Hindlimb muscle (tissue), 1 donor: ENCODE data around the gene MTX3. TPM values are rescaled to one million over a fixed set of nuclear protein-coding genes. Genes with fewer than 3 reads are reported as not detected.

Experiments used
- DNase-seq: peaks from one replicate; pipeline ENCODE4 v3.0.0-alpha.2; 2013
- polyA plus RNA-seq: library from polyadenylated mRNA; unstranded; fragments of 120-200 nt; gene quantifications from one replicate; pipeline ENCODE4 v1.2.1, GENCODE V29; 2013; ENCODE audit not compliant: insufficient read length

Gene MTX3
- polyA plus RNA-seq = 11.2 TPM

GRCh38 chr5:79990598-79991507 is at the start of gene MTX3:
Gene MTX3 (minus strand): TSS chr5:79991262. CDS start chr5:79991238, 24 bp downstream.
- DNase-seq = peak; percentile 80

- no peak for DNase-seq
Observed at GRCh38 chr5:80039650-80040049, 48.6 kb upstream of the MTX3 start.

GRCh38 chr5:80037366-80037765 is 46.3 kb upstream of the MTX3 start:
- DNase-seq = no peak

- no peak for DNase-seq
Observed at GRCh38 chr5:80036615-80037014, 45.6 kb upstream of the MTX3 start.

GRCh38 chr5:80035839-80036238 is 44.8 kb upstream of the MTX3 start:
- DNase-seq = no peak

GRCh38 chr5:80034962-80035821 is 44.1 kb upstream of the MTX3 start, which contains the start of gene THBS4:
Gene THBS4 (plus strand): TSS chr5:80035348. CDS start chr5:80035538, 190 bp downstream.
- DNase-seq = no peak

- no peak for DNase-seq
Observed at GRCh38 chr5:80034559-80034958, 43.5 kb upstream of the MTX3 start.

- DNase-seq = no peak
Observed at GRCh38 chr5:80033513-80033912, 42.5 kb upstream of the MTX3 start.

GRCh38 chr5:80031109-80031508 is 40.0 kb upstream of the MTX3 start:
- no peak for DNase-seq

- DNase-seq = no peak
Observed at GRCh38 chr5:80026841-80027240, 35.8 kb upstream of the MTX3 start.

GRCh38 chr5:80025069-80025468 is 34.0 kb upstream of the MTX3 start:
- no peak for DNase-seq

GRCh38 chr5:80010754-80011392 is 19.8 kb upstream of the MTX3 start:
- DNase-seq = no peak

- DNase-seq = peak; percentile 63
Observed at GRCh38 chr5:80008995-80009765, 18.1 kb upstream of the MTX3 start.

- DNase-seq = no peak
Observed at GRCh38 chr5:80002677-80003076, 11.6 kb upstream of the MTX3 start.

- no peak for DNase-seq
Observed at GRCh38 chr5:79999722-80000121, 8.7 kb upstream of the MTX3 start.

- DNase-seq = no peak
Observed at GRCh38 chr5:79992891-79993657, 2.0 kb upstream of the MTX3 start.

- DNase-seq = no peak
Observed at GRCh38 chr5:79990205-79990597, 861 bp downstream of the MTX3 start.

- DNase-seq = no peak
Observed at GRCh38 chr5:79986260-79986659, 4.8 kb downstream of the MTX3 start.

- no peak for DNase-seq
Observed at GRCh38 chr5:79985288-79985687, 5.8 kb downstream of the MTX3 start.

- DNase-seq = no peak
Observed at GRCh38 chr5:79984363-79984762, 6.7 kb downstream of the MTX3 start.

- no peak for DNase-seq
Observed at GRCh38 chr5:79983618-79984017, 7.4 kb downstream of the MTX3 start.
